Measurements from ENCODE around the gene HIVEP3.

GRCh38 chr1:41766546-41766945 lies 152.2 kb downstream of the HIVEP3 start:
- TF ChIP-seq CTCF (IDR thresholded peaks at IDR 0.05; ENCODE audit: low read depth, low read length) (no peak), MAX (IDR thresholded peaks at IDR 0.05; ENCODE audit: low read depth, low read length) (no peak), POLR2A (IDR thresholded peaks at IDR 0.05; ENCODE audit: extremely low read depth, insufficient read length) (no peak), MYC (IDR thresholded peaks at IDR 0.05; ENCODE audit: low read depth, low read length) (no peak)
